Astrocyte (in vitro differentiated cells and primary cell): Measurements from ENCODE around the gene PLXND1. TPM values are rescaled to one million over a fixed set of nuclear protein-coding genes. Genes with fewer than 3 reads are reported as not detected.
A peak's percentile ranks its signal among the peaks of the same experiment; 100 is the strongest.

Source experiments
- DNase-seq: peaks from one replicate; pipeline ENCODE4 v3.0.0-alpha.2; 2010; ENCODE audit warnings: low read depth
- FAIRE-seq: peaks from 2 replicates; lab custom pipeline; 2011; peaks lifted over from hg19 to GRCh38; lab: Jason Lieb, UNC
- H2AFZ ChIP-seq: 2 replicates; pipeline ENCODE4 v1.6.0; 2012; ENCODE audit warnings: low read depth, low read length, inconsistent platforms
- H3K27ac ChIP-seq: 2 replicates; pipeline ENCODE4 v1.5.1; 2011; ENCODE audit warnings: low read depth, low read length, inconsistent platforms
- H3K27me3 ChIP-seq: 2 replicates; pipeline ENCODE4 v1.6.0; 2011; ENCODE audit warnings: low read length, inconsistent platforms; ENCODE audit not compliant: insufficient read depth
- H3K36me3 ChIP-seq: 2 replicates; pipeline ENCODE4 v1.5.1; 2011; ENCODE audit warnings: low read length, inconsistent platforms; ENCODE audit not compliant: insufficient read depth
- H3K4me1 ChIP-seq: 2 replicates; pipeline ENCODE4 v1.5.1; 2011; ENCODE audit warnings: low read length, inconsistent platforms; ENCODE audit not compliant: insufficient read depth
- H3K4me2 ChIP-seq: 2 replicates; pipeline ENCODE4 v1.6.0; 2012; ENCODE audit warnings: low read length, inconsistent platforms
- H3K4me3 ChIP-seq: 2 replicates; pipeline ENCODE4 v1.5.1; 2011; ENCODE audit warnings: low read depth, mild to moderate bottlenecking, low read length, inconsistent platforms; ENCODE audit not compliant: insufficient read depth
- H3K79me2 ChIP-seq: 2 replicates; pipeline ENCODE4 v1.6.0; 2012; ENCODE audit warnings: mild to moderate bottlenecking, low read length, inconsistent platforms; ENCODE audit not compliant: insufficient read depth
- H3K9ac ChIP-seq: 2 replicates; pipeline ENCODE4 v1.6.0; 2012; ENCODE audit warnings: mild to moderate bottlenecking, low read length, inconsistent platforms
- H3K9me3 ChIP-seq: 2 replicates; pipeline ENCODE4 v1.5.1; 2012; ENCODE audit warnings: low read depth, mild to moderate bottlenecking, low read length, inconsistent platforms; ENCODE audit not compliant: insufficient read depth
- H4K20me1 ChIP-seq: 2 replicates; pipeline ENCODE4 v1.6.0; 2012; ENCODE audit warnings: low read length, inconsistent platforms; ENCODE audit not compliant: insufficient read depth
- H3K27ac Mint-ChIP-seq: one replicate; pipeline ENCODE4 v1.8.0; 2021; ENCODE audit warnings: mild to moderate bottlenecking, mixed read lengths; ENCODE audit not compliant: unreplicated experiment
- H3K27me3 Mint-ChIP-seq: one replicate; pipeline ENCODE4 v1.8.0; 2021; ENCODE audit warnings: low read depth, mixed read lengths; ENCODE audit not compliant: unreplicated experiment
- H3K36me3 Mint-ChIP-seq: one replicate; pipeline ENCODE4 v1.8.0; 2021; ENCODE audit warnings: low read depth, mixed read lengths; ENCODE audit not compliant: unreplicated experiment
- H3K4me1 Mint-ChIP-seq: one replicate; pipeline ENCODE4 v1.8.0; 2021; ENCODE audit warnings: low read depth, mixed read lengths; ENCODE audit not compliant: unreplicated experiment
- H3K4me3 Mint-ChIP-seq: one replicate; pipeline ENCODE4 v1.8.0; 2021; ENCODE audit warnings: mild to moderate bottlenecking, moderate library complexity, mixed read lengths; ENCODE audit not compliant: unreplicated experiment
- H3K9me3 Mint-ChIP-seq: one replicate; pipeline ENCODE4 v1.8.0; 2021; ENCODE audit warnings: mild to moderate bottlenecking, mixed read lengths; ENCODE audit not compliant: unreplicated experiment
- CTCF ChIP-seq: IDR thresholded peaks from 2 replicates; pipeline ENCODE4 v1.5.1; 2011; ENCODE audit warnings: low read depth, mild to moderate bottlenecking, inconsistent platforms, low read length, moderate library complexity; ENCODE audit not compliant: insufficient read depth
- EZH2 ChIP-seq: IDR thresholded peaks from 2 replicates; pipeline ENCODE4 v1.6.1; 2012; ENCODE audit warnings: mild to moderate bottlenecking, low read length, inconsistent platforms; ENCODE audit not compliant: insufficient read depth
- total RNA-seq: library from RNA; stranded (reverse); gene quantifications from 2 replicates; pipeline ENCODE4 v1.2.1, GENCODE V29; 2021

PLXND1 gene
- total RNA-seq, 1 donor from 2014 or later = 184 TPM

GRCh38 chr3:129525341-129525968 is 81.0 kb downstream of the PLXND1 start:
- Mint-ChIP-seq H3K9me3 (no peaks in the 10 kb centered on the region), H3K36me3 (peaks cover 2% of the 10 kb centered on the region), H3K4me3 (no peak overlapping the region), H3K4me1 (peaks cover 9% of the 10 kb centered on the region), H3K27me3 (peaks cover 18% of the 10 kb centered on the region), H3K27ac (no peak overlapping the region)
- no peak overlapping the region for H2AFZ ChIP-seq
- H3K4me3 ChIP-seq = no peak overlapping the region
- H3K4me1 ChIP-seq = peaks cover 7% of the 10 kb centered on the region
- TF ChIP-seq EZH2 = no peak
- no peak for TF ChIP-seq CTCF
- no peaks in the 10 kb centered on the region for H3K79me2 ChIP-seq
- no peak overlapping the region for H3K27ac ChIP-seq
- no peak for FAIRE-seq
- peak; percentile 30 for DNase-seq
- no peak overlapping the region for H3K4me2 ChIP-seq
- H3K9ac ChIP-seq = no peak overlapping the region
- no peaks in the 10 kb centered on the region for H3K27me3 ChIP-seq
- no peaks in the 10 kb centered on the region for H3K36me3 ChIP-seq
- H4K20me1 ChIP-seq = no peaks in the 10 kb centered on the region
- no peaks in the 10 kb centered on the region for H3K9me3 ChIP-seq

GRCh38 chr3:129524081-129524480 is 82.4 kb downstream of the PLXND1 start:
- no peaks in the 10 kb centered on the region for H3K36me3 ChIP-seq
- H3K9me3 Mint-ChIP-seq = no peaks in the 10 kb centered on the region
- H3K27me3 ChIP-seq = no peaks in the 10 kb centered on the region
- H3K4me2 ChIP-seq = no peak overlapping the region
- H3K9me3 ChIP-seq = no peaks in the 10 kb centered on the region
- no peak overlapping the region for H3K27ac ChIP-seq
- peaks cover 25% of the 10 kb centered on the region for H3K27me3 Mint-ChIP-seq
- H3K27ac Mint-ChIP-seq = no peak overlapping the region
- peaks cover 6% of the 10 kb centered on the region for H3K36me3 Mint-ChIP-seq
- no peaks in the 10 kb centered on the region for H3K79me2 ChIP-seq
- no peaks in the 10 kb centered on the region for H4K20me1 ChIP-seq
- no peak for TF ChIP-seq EZH2
- no peak for TF ChIP-seq CTCF
- no peak overlapping the region for H3K4me3 ChIP-seq
- FAIRE-seq (no peak), DNase-seq (no peak)
- H3K9ac ChIP-seq = no peak overlapping the region
- no peaks in the 10 kb centered on the region for H3K4me1 ChIP-seq
- H2AFZ ChIP-seq = no peak overlapping the region
- no peaks in the 10 kb centered on the region for H3K4me1 Mint-ChIP-seq
- H3K4me3 Mint-ChIP-seq = no peak overlapping the region

- Histone ChIP-seq H3K4me2 (no peak overlapping the region), H3K9me3 (no peaks in the 10 kb centered on the region), H2AFZ (no peak overlapping the region), H3K79me2 (no peaks in the 10 kb centered on the region), H3K27me3 (no peaks in the 10 kb centered on the region), H3K9ac (no peak overlapping the region), H3K27ac (no peak overlapping the region), H3K4me3 (no peak overlapping the region), H3K36me3 (no peaks in the 10 kb centered on the region), H4K20me1 (no peaks in the 10 kb centered on the region), H3K4me1 (no peaks in the 10 kb centered on the region)
- Mint-ChIP-seq H3K27me3 (peaks cover 24% of the 10 kb centered on the region), H3K27ac (no peak overlapping the region), H3K4me1 (no peaks in the 10 kb centered on the region), H3K4me3 (no peak overlapping the region), H3K9me3 (no peaks in the 10 kb centered on the region), H3K36me3 (peaks cover 6% of the 10 kb centered on the region)
- FAIRE-seq (no peak), DNase-seq (no peak)
- TF ChIP-seq CTCF = no peak
- no peak for TF ChIP-seq EZH2
Observed at GRCh38 chr3:129522953-129523352, 83.5 kb downstream of the PLXND1 start.
